ENCODE measurements around the gene UMPS. TPM values are rescaled to one million over a fixed set of nuclear protein-coding genes. Genes with fewer than 3 reads are reported as not detected.
"Not testable (repeated sequence)": the region's sequence is repeated elsewhere in the genome, so short reads cannot be mapped to it uniquely, and the experiment has no call there.

Gene UMPS
- total RNA-seq, 2 donors from 2014 or later: 14.8 to 18.8 TPM

GRCh38 chr3:124701687-124702086, 28.6 kb upstream of the UMPS start:
- intact Hi-C loops (cut with DNase I): no loop called here
- no peak for ATAC-seq
- DNase-seq: no peak

- ATAC-seq (no peak), DNase-seq (no peak)
- intact Hi-C loops (cut with DNase I): no loop called here
Observed at GRCh38 chr3:124702950-124703349, 27.3 kb upstream of the UMPS start.

GRCh38 chr3:124705552-124705951, 24.7 kb upstream of the UMPS start:
- no peak for ATAC-seq
- intact Hi-C loops (cut with DNase I): no loop called here
- DNase-seq: no peak

GRCh38 chr3:124707223-124707622, 23.0 kb upstream of the UMPS start:
- DNase-seq; intact Hi-C loops (cut with DNase I); ATAC-seq: not testable (repeated sequence)

- intact Hi-C loops (cut with DNase I): no loop called here
- ATAC-seq (no peak), DNase-seq (no peak)
Observed at GRCh38 chr3:124707656-124708062, 22.6 kb upstream of the UMPS start.

GRCh38 chr3:124714223-124714853, 15.9 kb upstream of the UMPS start:
- ATAC-seq (no peak), DNase-seq (no peak)
- intact Hi-C loops (cut with DNase I): no loop called here

- no peak for ATAC-seq
- intact Hi-C loops (cut with DNase I): no loop called here
- DNase-seq: no peak
Observed at GRCh38 chr3:124722589-124722988, 7.7 kb upstream of the UMPS start.

GRCh38 chr3:124730941-124731297, 667 bp downstream of the UMPS start:
- intact Hi-C loops (cut with DNase I): no loop called here
- ATAC-seq: no peak
- DNase-seq: no peak

- ATAC-seq: no peak
- DNase-seq: no peak
- intact Hi-C loops (cut with DNase I): no loop called here
Observed at GRCh38 chr3:124731760-124732159, 1.5 kb downstream of the UMPS start.

GRCh38 chr3:124741027-124741426, 10.8 kb downstream of the UMPS start:
- DNase-seq: no peak
- ATAC-seq: peak in 1 of 2 donors; percentile 44
- intact Hi-C loops (cut with DNase I): no loop called here

- DNase-seq: no peak
- no peak for ATAC-seq
- intact Hi-C loops (cut with DNase I): no loop called here
Observed at GRCh38 chr3:124745756-124746155, 15.5 kb downstream of the UMPS start.

- no peak for DNase-seq
- ATAC-seq: no peak
- intact Hi-C loops (cut with DNase I): no loop called here
Observed at GRCh38 chr3:124747111-124747981, 17.1 kb downstream of the UMPS start.

GRCh38 chr3:124748560-124749198, 18.4 kb downstream of the UMPS start:
- no peak for DNase-seq
- intact Hi-C loops (cut with DNase I): no loop called here
- no peak for ATAC-seq

- intact Hi-C loops (cut with DNase I); ATAC-seq; DNase-seq: not testable (repeated sequence)
Observed at GRCh38 chr3:124749877-124750276, 19.6 kb downstream of the UMPS start.

GRCh38 chr3:124751501-124751900, 21.2 kb downstream of the UMPS start:
- ATAC-seq (no peak), DNase-seq (no peak)
- intact Hi-C loops (cut with DNase I): no loop called here

GRCh38 chr3:124752051-124752450, 21.8 kb downstream of the UMPS start:
- intact Hi-C loops (cut with DNase I): no loop called here
- no peak for ATAC-seq

GRCh38 chr3:124757926-124758325, 27.7 kb downstream of the UMPS start:
- DNase-seq; intact Hi-C loops (cut with DNase I); ATAC-seq: not testable (repeated sequence)

More at GRCh38 chr3:124752051-124752450, 21.8 kb downstream of the UMPS start:
- no peak for DNase-seq

- intact Hi-C loops (cut with DNase I): no loop called here
- no peak for ATAC-seq
- no peak for DNase-seq
Observed at GRCh38 chr3:124758851-124759635, 28.8 kb downstream of the UMPS start.

- ATAC-seq (peak in 1 of 2 donors; percentile 3), DNase-seq (no peak)
- intact Hi-C loops (cut with DNase I): loop anchor here (2.0 to 10.0 kb wide), 2 partner anchors 141 to 235 kb away; no protein-coding TSS in a partner anchor
Observed at GRCh38 chr3:124759666-124760401, 29.6 kb downstream of the UMPS start.
